ENCODE data around the gene ZNF778.
"Not testable (repeated sequence)": the region's sequence is repeated elsewhere in the genome, so short reads cannot be mapped to it uniquely, and the experiment has no call there.

Gene ZNF778

DNA sequence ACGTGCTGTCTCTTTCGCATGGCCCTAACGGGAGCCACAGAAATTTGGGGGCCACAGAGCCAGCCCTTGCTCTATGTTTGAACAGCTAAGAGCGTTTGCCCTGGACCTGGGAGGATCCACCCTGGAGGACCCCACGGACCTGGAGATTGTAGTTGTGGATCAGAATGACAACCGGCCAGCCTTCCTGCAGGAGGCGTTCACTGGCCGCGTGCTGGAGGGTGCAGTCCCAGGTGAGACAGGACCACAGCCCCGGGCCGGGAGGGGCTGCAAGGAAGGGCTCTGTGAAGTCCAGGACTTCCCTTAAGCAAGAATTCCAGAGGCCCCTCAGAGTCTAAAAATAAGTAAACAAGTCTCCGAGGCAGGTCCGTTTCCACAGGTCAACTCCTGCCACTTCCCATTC is 34.0 kb upstream of the ZNF778 start:
- no peak for DNase-seq

DNA sequence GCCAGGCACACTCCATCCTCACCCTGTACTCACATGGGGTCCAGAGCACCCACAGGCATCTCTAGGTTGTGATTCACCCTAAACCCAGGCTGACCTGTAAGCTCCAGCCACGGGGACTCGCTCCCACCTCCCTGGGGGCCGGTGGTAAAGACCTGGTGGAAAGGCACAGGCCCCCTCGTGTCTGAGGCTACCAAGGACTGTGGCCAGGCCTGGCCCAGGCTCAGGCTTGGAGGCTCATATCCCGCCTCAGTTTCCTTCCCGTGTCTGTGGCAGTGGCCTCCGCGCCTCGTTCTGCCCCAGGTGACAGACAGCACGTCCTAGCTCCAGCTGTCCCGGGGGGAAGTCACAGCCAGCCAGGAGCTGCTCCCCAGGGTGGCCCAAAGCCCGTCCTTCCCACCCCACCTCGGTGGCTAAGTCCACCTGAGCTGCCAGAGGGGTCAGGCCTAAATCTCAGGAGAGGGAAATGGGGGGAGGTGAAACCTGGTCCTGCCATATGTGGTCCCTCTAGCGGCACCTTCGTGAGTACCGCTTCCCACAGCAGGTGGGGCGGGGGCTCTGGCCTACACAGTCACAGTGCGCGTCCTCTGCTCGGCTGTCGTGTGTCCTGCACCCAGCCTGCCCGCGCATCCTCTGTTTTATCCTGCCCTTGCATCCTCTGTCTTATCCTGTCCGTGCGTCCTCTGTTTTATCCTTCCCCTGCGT is 33.4 kb upstream of the ZNF778 start:
- no peak for DNase-seq

DNA sequence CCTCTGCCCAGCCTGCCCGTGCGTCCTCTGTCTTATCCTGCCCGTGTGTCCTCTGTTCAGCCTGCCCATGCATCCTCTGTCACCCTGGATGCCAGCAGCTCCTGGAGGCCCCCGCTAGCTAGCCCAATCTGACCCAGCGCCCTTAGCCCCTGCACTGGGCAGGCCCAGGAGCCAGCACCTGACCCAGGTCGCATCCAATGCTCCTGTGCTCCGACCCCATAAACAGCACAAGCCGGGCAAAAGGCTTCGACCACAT is 32.9 kb upstream of the ZNF778 start:
- no peak for DNase-seq

DNA sequence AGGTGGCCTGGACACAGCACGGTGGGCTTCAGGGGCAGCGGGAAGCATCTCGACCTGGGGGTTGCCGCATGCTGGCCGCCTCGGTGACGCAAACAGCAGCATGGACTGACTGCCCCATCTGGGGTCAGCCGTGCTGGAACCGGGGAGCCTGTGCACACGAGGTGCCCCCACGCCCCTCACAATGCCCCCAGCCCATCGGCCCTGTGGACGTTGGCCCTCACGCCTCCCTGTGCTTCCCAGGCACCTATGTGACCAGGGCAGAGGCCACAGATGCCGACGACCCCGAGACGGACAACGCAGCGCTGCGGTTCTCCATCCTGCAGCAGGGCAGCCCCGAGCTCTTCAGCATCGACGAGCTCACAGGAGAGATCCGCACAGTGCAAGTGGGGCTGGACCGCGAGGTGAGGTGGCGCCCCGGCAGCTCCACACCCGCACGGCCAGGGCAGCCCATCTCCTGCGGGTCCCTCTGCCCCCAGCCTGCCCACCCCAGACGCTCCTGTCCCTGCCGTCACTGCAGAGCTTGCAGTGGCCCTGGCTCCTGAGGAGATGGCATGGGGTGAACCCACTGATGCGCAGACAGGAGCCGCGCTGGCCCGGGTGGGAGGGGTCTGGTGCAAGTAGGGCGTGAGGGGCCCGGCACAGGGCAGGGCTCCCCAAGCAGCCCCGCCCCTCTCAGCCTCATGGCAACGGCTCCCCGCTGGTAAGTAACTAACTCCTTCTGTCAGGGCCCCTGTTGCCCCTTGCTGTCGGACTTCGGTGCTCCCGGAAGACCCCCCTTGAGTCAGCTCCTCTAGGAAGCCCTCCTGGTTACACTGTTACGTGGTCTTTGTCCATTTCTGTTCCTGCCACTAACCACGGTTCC is 32.3 kb upstream of the ZNF778 start:
- no peak for DNase-seq

DNA sequence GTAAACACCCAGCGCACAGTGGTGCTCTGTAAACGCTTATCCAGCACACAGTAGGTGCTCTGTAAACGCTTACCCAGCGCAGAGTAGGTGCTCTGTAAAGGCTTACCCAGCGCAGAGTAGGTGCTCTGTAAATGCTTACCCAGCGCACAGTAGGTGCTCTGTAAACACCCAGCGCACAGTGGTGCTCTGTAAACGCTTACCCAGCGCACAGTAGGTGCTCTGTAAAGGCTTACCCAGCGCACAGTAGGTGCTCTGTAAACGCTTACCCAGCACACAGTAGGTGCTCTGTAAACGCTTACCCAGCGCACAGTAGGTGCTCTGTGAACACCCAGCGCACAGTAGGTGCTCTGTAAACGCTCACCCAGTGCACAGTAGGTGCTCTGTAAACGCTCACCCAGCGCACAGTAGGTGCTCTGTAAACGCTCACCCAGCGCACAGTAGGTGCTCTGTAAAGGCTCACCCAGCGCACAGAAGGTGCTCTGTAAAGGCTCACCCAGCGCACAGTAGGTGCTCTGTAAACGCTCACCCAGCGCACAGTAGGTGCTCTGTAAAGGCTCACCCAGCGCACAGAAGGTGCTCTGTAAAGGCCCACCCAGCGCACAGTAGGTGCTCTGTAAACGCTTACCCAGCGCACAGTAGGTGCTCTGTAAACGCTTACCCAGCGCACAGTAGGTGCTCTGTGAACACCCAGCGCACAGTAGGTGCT is 31.5 kb upstream of the ZNF778 start:
- DNase-seq, result not testable (repeated sequence)

DNA sequence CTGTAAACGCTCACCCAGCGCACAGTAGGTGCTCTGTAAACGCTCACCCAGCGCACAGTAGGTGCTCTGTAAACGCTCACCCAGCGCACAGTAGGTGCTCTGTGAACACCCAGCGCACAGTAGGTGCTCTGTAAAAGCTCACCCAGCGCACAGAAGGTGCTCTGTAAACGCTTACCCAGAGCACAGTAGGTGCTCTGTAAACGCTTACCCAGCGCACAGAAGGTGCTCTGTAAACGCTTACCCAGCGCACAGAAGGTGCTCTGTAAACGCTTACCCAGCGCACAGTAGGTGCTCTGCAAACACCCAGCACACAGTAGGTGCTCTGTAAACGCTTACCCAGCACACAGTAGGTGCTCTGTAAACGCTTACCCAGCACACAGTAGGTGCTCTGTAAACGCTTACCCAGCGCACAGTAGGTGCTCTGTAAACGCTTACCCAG is 30.9 kb upstream of the ZNF778 start:
- DNase-seq, result not testable (repeated sequence)

DNA sequence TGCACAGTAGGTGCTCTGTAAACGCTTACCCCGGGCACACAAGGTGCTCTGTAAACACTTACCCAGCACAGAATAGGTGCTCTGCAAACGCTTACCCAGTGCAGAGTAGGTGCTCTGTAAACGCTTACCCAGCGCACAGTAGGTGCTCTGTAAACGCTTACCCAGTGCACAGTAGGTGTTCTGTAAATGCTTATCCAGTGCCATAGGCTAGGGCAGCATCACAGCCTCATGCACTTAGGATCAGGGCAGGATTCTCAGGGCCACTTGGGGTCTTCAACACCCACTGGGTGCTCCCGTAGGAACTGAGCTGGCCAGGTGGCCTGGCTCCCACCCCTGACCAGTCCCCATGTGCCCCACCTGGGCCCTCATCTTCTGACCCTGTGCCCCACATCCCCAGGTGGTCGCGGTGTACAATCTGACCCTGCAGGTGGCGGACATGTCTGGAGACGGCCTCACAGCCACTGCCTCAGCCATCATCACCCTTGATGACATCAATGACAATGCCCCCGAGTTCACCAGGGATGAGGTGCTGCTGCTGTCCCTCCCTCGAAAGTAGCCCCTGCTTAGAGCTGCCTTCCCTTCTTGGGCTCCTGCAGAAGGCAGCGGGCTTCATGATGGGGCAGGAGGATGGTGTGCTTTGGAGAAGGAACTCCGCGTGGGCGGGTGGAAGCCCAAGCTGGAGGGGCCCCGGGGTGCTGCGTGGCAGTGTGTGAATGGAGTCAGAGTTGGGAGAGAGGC is 30.3 kb upstream of the ZNF778 start:
- peak; percentile 39 for DNase-seq

DNA sequence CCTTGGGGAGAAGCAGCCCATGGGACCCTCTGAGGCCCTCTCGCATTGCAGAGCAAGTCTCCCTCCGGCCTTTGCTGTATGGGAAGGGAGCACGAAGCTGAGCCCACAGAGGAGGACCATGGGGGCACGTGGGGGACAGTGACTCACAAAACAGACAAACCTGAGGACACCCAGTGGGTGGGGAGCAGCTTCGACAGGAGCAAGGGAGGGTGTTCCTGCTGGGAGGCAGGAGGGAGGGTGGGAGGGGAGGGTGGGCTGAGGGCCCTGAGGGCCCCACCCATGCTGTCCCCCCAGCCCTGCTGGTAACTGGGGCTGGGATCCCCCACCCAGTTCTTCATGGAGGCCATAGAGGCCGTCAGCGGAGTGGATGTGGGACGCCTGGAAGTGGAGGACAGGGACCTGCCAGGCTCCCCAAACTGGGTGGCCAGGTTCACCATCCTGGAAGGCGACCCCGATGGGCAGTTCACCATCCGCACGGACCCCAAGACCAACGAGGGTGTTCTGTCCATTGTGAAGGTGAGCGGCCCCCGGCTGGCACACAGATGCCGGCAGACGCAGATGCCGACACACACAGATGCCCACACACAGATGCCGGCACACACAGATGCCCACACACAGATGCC is 29.6 kb upstream of the ZNF778 start:
- no peak for DNase-seq

DNA sequence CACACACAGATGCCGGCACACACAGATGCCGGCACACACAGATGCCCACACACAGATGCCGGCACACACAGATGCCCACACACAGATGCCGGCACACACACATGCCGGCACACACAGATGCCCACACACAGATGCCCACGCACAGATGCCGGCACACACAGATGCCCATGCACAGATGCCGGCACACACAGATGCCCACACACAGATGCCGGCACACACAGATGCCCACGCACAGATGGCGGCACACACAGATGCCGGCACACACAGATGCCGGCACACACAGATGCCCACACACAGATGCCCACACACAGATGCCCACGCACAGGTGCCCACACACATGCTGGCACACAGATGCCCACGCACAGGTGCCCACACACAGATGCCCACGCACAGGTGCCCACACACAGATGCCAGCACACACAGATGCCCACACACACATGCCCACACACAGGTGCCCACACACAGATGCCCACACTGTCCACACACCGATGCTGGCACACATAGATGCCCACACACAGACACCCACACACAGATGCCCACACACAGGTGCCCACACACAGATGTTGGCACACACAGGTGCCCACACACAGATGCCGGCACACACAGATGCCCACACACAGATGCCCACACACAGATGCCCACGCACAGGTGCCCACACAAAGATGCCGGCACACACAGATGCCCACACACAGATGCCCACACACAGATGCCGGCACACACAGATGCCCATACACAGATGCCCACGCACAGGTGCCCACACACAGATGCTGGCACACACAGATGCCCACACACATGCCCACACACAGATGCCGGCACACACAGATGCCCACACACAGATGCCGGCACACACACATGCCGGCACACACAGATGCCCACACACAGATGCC is 28.8 kb upstream of the ZNF778 start:
- not testable (repeated sequence) for DNase-seq

DNA sequence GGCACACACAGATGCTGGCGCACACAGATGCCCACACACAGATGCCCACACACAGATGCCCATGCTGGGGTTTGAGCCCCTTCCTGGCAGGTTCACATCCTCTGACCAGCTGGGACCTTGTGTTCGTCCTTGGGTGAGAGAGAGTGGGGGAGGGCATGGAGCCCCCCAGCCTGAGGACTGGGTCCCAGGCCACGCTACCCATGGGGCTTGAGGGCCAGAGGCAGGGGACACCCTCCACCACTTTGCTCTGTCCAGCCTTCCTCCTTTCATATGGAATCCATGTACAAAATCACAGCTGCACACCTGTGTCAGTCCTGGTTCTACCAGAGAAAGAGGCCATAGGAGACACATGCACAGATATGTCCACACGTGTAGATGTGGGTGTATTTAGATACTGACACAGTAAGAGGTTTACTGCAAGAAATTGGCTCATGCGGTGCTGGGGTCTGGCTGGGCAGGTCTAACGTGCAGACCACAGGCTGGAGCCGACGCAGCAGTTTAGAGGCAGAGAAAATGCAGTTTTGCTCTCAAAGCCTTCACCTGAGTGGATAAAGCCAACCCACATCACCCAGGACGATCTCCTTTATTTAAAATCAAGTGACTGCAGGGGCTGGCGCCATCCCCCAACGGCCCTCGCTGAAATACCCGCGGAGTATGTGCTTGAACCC is 28.0 kb upstream of the ZNF778 start:
- no peak for DNase-seq

DNA sequence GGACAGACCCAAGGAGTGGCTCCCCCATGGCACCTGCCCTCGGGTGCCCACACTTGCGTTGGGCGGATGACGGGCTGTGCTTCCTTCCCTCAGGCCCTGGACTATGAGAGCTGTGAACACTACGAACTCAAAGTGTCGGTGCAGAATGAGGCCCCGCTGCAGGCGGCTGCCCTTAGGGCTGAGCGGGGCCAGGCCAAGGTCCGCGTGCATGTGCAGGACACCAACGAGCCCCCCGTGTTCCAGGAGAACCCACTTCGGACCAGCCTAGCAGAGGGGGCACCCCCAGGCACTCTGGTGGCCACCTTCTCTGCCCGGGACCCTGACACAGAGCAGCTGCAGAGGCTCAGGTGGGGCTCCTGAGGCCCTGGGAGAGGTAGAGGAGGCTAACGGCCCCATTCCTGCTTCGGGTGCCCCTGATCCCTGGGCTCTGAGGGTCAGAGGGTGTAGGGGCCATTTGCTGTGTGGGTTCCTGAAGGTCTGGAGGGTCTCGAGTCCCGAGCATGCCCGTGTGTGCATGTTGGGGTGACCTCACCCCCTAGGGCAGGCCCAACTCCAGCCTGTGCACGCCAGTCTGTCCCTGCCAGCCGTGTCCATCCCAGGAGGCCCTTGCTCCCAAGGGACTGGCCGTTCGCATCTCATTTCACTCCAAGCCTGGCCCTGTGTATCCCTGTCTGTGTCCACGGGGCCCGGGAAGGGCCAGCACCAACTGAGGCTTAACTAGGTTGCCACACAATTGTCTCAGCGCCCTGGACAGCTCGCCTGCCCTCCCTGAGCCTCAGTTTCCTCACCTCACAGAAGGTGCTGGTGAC is 27.1 kb upstream of the ZNF778 start:
- no peak for DNase-seq

DNA sequence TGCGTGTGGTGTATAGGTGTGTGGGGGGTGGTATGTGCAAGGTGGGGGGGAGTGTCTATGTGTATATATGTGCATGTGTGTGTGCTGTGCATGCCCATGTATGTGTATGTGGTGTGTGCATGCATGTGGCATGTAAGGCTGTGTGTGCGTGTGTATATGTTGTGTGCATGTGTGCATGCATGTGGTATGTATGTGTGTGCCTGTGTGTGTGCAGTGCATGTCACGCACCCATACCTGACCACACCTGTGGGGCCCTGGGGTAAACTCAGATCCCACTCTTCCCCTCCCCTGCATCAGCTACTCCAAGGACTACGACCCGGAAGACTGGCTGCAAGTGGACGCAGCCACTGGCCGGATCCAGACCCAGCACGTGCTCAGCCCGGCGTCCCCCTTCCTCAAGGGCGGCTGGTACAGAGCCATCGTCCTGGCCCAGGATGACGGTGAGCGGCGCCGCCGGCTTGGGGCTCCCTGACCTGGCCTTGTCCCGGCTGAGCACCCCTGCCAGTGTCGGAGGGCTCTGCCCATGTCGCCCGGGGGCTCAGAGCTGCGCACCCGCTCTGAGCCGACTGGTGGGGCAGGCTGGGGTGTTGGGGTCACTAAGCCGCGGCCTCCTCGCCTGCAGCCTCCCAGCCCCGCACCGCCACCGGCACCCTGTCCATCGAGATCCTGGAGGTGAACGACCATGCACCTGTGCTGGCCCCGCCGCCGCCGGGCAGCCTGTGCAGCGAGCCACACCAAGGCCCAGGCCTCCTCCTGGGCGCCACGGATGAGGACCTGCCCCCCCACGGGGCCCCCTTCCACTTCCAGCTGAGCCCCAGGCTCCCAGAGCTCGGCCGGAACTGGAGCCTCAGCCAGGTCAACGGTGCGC is 26.2 kb upstream of the ZNF778 start:
- DNase-seq, result no peak

DNA sequence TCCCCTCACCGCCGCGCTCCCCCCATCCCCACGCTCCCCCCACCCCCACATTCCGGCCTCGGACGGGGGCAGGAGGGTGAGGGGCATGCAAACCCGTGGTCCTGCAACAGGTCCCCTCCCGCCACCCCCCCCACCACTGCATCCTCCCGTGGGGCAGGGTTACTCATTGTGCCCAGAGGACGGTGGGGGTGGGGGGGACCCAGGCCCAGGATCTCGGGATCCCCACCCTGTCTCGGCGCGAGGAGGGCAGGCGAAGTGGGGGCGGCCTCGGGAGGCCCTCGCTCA is 25.7 kb upstream of the ZNF778 start:
- no peak for DNase-seq

DNA sequence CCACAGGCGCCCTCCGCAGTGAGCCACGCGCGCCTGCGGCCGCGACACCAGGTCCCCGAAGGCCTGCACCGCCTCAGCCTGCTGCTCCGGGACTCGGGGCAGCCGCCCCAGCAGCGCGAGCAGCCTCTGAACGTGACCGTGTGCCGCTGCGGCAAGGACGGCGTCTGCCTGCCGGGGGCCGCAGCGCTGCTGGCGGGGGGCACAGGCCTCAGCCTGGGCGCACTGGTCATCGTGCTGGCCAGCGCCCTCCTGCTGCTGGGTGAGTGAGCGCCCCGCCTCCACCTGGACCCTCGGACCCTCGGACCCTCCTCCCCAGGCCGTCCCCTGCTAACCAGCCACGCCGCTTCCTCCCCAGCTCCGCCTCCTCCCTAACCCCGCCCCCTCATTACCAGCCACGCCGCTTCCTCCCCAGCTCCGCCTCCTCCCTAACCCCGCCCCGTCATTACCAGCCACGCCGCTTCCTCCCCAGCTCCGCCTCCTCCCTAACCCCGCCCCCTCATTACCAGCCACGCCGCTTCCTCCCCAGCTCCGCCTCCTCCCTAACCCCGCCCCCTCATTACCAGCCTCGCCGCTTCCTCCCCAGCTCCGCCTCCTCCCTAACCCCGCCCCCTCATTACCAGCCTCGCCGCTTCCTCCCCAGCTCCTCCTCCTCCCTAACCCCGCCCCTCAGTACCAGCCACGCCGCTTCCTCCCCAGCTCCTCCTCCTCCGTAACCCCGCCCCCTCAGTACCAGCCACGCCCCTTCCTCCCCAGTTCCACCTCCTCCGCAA is 25.1 kb upstream of the ZNF778 start:
- DNase-seq, result peak; percentile 73

DNA sequence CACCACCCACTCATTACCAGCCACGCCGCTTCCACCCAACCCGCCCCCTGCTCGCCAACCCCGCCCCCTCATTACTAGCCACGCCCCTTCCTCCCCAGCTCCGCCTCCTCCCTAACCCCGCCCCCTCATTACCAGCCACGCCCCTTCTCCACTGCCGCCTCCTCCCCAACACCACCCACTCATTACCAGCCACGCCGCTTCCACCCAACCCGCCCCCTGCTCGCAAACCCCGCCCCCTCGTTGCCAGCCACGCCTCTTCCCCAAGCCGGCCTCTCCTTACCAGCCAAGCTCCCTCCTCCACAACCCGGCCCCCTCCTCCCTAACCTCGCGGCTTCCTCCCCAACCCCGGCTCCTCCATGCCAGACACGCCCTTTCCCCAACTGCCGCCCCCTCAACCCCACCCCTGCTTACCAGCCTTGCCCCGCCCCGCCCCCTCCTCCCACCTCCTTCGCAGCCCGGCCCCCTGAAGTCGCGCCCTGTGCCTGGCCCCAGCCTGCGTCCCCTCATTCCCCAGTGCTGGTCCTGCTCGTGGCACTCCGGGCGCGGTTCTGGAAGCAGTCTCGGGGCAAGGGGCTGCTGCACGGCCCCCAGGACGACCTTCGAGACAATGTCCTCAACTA is 24.4 kb upstream of the ZNF778 start:
- DNase-seq, result no peak

DNA sequence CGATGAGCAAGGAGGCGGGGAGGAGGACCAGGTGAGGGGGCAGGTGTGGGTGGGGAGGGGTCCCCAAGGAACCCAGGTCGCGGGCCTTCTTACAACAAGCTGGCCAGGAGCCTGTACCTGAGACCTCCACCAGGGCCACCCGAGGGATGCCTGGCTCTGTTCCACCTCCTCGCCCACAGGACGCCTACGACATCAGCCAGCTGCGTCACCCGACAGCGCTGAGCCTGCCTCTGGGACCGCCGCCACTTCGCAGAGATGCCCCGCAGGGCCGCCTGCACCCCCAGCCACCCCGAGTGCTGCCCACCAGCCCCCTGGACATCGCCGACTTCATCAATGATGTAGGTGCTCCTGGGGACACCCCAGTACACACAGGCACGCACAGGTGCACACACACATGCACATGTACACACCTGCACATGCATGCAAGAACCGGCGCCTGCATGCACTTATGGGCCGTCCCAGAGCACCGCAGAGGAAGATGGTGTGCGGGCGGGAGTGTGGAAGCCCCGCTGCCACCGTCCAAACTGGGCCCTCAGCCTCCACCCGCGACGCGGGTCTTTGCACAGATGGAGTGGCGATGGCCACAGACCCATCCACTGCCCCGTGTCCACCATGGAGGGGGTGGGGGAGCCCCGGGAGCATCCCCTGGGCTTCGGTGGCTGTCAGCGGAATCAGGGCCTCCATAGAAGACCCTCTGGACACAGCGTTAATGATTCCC is 23.8 kb upstream of the ZNF778 start:
- no peak for DNase-seq
